NCI-H460 (cell line): Measurements from ENCODE around the gene DISP3. TPM values are rescaled to one million over a fixed set of nuclear protein-coding genes. Genes with fewer than 3 reads are reported as not detected.

Experiments used
- DNase-seq: peaks from one replicate; pipeline ENCODE4 v3.0.0-alpha.2; 2016; ENCODE audit warnings: low read depth; ENCODE audit errors: extremely low read depth
- polyA plus RNA-seq: library from polyadenylated mRNA; depleted of rRNA; stranded (reverse); fragments of >200 nt; gene quantifications from 2 replicates; pipeline ENCODE4 v1.2.3, GENCODE V29; 2014; cell fraction: nucleus; rRNA removed
- total RNA-seq: library from RNA; depleted of rRNA; stranded (reverse); fragments of >200 nt; shearing (Covaris generic); gene quantifications from 2 replicates; pipeline ENCODE4 v1.2.3, GENCODE V29; 2014; rRNA removed

DISP3 gene
- 0.03 and 0.07 TPM in 2 replicates for total RNA-seq
- polyA plus RNA-seq: not detected in 2 replicates

GRCh38 chr1:11478571-11479374 is at the start of gene DISP3:
Gene DISP3 (plus strand): TSS chr1:11479155. CDS start chr1:11500993, 21,838 bp downstream.
- DNase-seq: peak; percentile 43

GRCh38 chr1:11429226-11429625 is 49.7 kb upstream of the DISP3 start:
- DNase-seq: no peak

- no peak for DNase-seq
Observed at GRCh38 chr1:11429935-11430334, 49.0 kb upstream of the DISP3 start.

- no peak for DNase-seq
Observed at GRCh38 chr1:11431941-11432507, 46.9 kb upstream of the DISP3 start.

GRCh38 chr1:11432526-11432925 is 46.4 kb upstream of the DISP3 start:
- DNase-seq: no peak

GRCh38 chr1:11434501-11434900 is 44.5 kb upstream of the DISP3 start:
- DNase-seq: no peak

- DNase-seq: no peak
Observed at GRCh38 chr1:11434926-11435325, 44.0 kb upstream of the DISP3 start.

- DNase-seq: no peak
Observed at GRCh38 chr1:11438996-11439395, 40.0 kb upstream of the DISP3 start.

- DNase-seq: no peak
Observed at GRCh38 chr1:11441211-11441952, 37.6 kb upstream of the DISP3 start.

- no peak for DNase-seq
Observed at GRCh38 chr1:11443043-11443442, 35.9 kb upstream of the DISP3 start.

GRCh38 chr1:11443961-11444658 is 34.8 kb upstream of the DISP3 start:
- DNase-seq: no peak

GRCh38 chr1:11444907-11445306 is 34.0 kb upstream of the DISP3 start:
- no peak for DNase-seq

- DNase-seq: no peak
Observed at GRCh38 chr1:11447903-11448302, 31.1 kb upstream of the DISP3 start.

GRCh38 chr1:11448373-11449099 is 30.4 kb upstream of the DISP3 start:
- DNase-seq: no peak

- DNase-seq: no peak
Observed at GRCh38 chr1:11449100-11449403, 29.9 kb upstream of the DISP3 start.

GRCh38 chr1:11450310-11450709 is 28.6 kb upstream of the DISP3 start:
- no peak for DNase-seq

GRCh38 chr1:11453742-11454491 is 25.0 kb upstream of the DISP3 start:
- no peak for DNase-seq

- DNase-seq: no peak
Observed at GRCh38 chr1:11455967-11456570, 22.9 kb upstream of the DISP3 start.

- no peak for DNase-seq
Observed at GRCh38 chr1:11456965-11457364, 22.0 kb upstream of the DISP3 start.
